ENCODE data around the gene NAP1L1.
"Not testable (repeated sequence)": the region's sequence is repeated elsewhere in the genome, so short reads cannot be mapped to it uniquely, and the experiment has no call there.

DNA sequence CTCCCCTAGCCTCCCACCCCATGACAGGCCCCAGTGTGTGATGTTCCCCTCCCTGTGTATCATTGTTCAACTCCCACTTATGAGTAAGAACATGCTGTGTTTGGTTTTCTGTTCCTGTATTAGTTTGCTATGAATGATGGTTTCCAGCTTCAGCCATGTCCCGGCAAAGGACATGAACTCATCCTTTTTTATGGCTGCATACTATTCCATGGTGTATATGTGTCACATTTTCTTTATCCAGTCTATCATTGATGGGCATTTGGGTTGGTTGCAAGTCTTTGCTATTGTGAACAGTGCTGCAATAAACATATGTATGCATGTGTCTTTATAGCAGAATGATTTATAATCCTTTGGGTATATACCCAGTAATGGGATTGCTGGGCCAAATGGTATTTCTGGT lies 96.8 kb downstream of the NAP1L1 start:
- TF ChIP-seq, protein P1, sequence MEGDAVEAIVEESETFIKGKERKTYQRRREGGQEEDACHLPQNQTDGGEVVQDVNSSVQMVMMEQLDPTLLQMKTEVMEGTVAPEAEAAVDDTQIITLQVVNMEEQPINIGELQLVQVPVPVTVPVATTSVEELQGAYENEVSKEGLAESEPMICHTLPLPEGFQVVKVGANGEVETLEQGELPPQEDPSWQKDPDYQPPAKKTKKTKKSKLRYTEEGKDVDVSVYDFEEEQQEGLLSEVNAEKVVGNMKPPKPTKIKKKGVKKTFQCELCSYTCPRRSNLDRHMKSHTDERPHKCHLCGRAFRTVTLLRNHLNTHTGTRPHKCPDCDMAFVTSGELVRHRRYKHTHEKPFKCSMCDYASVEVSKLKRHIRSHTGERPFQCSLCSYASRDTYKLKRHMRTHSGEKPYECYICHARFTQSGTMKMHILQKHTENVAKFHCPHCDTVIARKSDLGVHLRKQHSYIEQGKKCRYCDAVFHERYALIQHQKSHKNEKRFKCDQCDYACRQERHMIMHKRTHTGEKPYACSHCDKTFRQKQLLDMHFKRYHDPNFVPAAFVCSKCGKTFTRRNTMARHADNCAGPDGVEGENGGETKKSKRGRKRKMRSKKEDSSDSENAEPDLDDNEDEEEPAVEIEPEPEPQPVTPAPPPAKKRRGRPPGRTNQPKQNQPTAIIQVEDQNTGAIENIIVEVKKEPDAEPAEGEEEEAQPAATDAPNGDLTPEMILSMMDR (IDR thresholded peaks at IDR 0.05) = not testable (repeated sequence)
- not testable (repeated sequence) for TF ChIP-seq EZH2 (IDR thresholded peaks at IDR 0.05)
